CD4-positive, alpha-beta T cell (primary cell): Measurements from ENCODE around the gene IGDCC3. TPM values are rescaled to one million over a fixed set of nuclear protein-coding genes. Genes with fewer than 3 reads are reported as not detected.

Experiments
- ATAC-seq: fragments of 200-7000 bp; cut with Tn5 transposase; one replicate; pipeline ENCODE4 v1.10.0; 2022; ENCODE audit warnings: mild to moderate bottlenecking; ENCODE audit not compliant: poor library complexity
- CTCF ChIA-PET: fragments of 350-600 bp; sonication (Branson Sonifier 250); formaldehyde crosslinking; loops from one replicate; lab custom pipeline; 2021; ENCODE audit warnings: antibody characterized with exemption, inconsistent platforms; lab: Charles Lee
- POLR2A ChIA-PET: fragments of 350-600 bp; sonication (Branson Sonifier 250); formaldehyde crosslinking; loops from one replicate; lab custom pipeline; 2021; ENCODE audit warnings: antibody characterized with exemption, inconsistent platforms; lab: Charles Lee
- DNase-seq, 14 experiments: peaks; one replicate each; pipeline ENCODE4 v3.0.0-alpha.2; 2013 to 2020; ENCODE audit warnings: mixed read lengths in 2 of 14
- H3K27ac ChIP-seq, 2 donors: one replicate each; pipeline versions ENCODE4 v1.5.1 to v1.7.0; 2013; ENCODE audit warnings: low read length in 2 of 2, low read depth in 1 of 2, mild to moderate bottlenecking in 1 of 2
- H3K27me3 ChIP-seq, 2 experiments: 1 replicate in 1 of 2; 2 replicates in 1 of 2; pipeline versions ENCODE4 v1.6.1 to v1.7.0; 2013; ENCODE audit warnings: low read length in 2 of 2, control low read depth in 1 of 2, mild to moderate bottlenecking in 1 of 2, moderate library complexity in 1 of 2; ENCODE audit not compliant: insufficient read depth in 2 of 2, control insufficient read depth in 1 of 2
- H3K36me3 ChIP-seq: one replicate; pipeline ENCODE4 v1.6.1; 2013; ENCODE audit warnings: low read length, control low read depth; ENCODE audit not compliant: insufficient read depth
- H3K4me1 ChIP-seq: one replicate; pipeline ENCODE4 v1.6.1; 2013; ENCODE audit warnings: low read length, control low read depth; ENCODE audit not compliant: insufficient read depth
- H3K4me3 ChIP-seq: one replicate; pipeline ENCODE4 v1.5.1; 2013; ENCODE audit warnings: mild to moderate bottlenecking, low read length, moderate library complexity
- H3K9me3 ChIP-seq, 2 experiments: 1 replicate in 1 of 2; 2 replicates in 1 of 2; pipeline versions ENCODE4 v1.6.1 to v1.7.0; 2013; ENCODE audit warnings: low read length in 2 of 2, mild to moderate bottlenecking in 2 of 2, control low read depth in 1 of 2, moderate library complexity in 1 of 2; ENCODE audit not compliant: control insufficient read depth in 1 of 2, insufficient read depth in 1 of 2
- H3K27ac Mint-ChIP-seq: one replicate; pipeline ENCODE4 v1.8.0; 2020; ENCODE audit warnings: mixed read lengths
- H3K27me3 Mint-ChIP-seq: one replicate; pipeline ENCODE4 v1.8.0; 2021; ENCODE audit warnings: mixed read lengths
- H3K36me3 Mint-ChIP-seq: one replicate; pipeline ENCODE4 v1.8.0; 2021; ENCODE audit warnings: low read depth, mixed read lengths
- H3K4me1 Mint-ChIP-seq: one replicate; pipeline ENCODE4 v1.8.0; 2021; ENCODE audit warnings: low read depth, mixed read lengths
- H3K4me3 Mint-ChIP-seq: one replicate; pipeline ENCODE4 v1.8.0; 2020; ENCODE audit warnings: mild to moderate bottlenecking, mixed read lengths
- H3K9me3 Mint-ChIP-seq: one replicate; pipeline ENCODE4 v1.8.0; 2020; ENCODE audit warnings: mixed read lengths
- intact Hi-C, 2 experiments: fragments of 100-400 bp; cut with DNase I in 1 of 2; cut with micrococcal nuclease in 1 of 2; formaldehyde crosslinking; loops; one replicate each; pipeline versions ENCODE4 v1.15.1 to v1.9.0; 2023 to 2025; cut with DNase I, micrococcal nuclease
- total RNA-seq, 174 experiments: library from RNA in 2 of 174; stranded (reverse) in 2 of 174; gene quantifications; one replicate each; pipeline ENCODE4 v1.2.3 and lab custom pipeline; 2021 to 2026
- TF ChIP-seq, protein P1 (sequence below): fragments of 200-600 bp; IDR thresholded peaks from one replicate; pipeline ENCODE4 v1.8.0; 2022; ENCODE audit warnings: antibody characterized with exemption, mild to moderate bottlenecking

Gene IGDCC3
- total RNA-seq, 2 experiments from 2014 or later: not detected

DNA sequence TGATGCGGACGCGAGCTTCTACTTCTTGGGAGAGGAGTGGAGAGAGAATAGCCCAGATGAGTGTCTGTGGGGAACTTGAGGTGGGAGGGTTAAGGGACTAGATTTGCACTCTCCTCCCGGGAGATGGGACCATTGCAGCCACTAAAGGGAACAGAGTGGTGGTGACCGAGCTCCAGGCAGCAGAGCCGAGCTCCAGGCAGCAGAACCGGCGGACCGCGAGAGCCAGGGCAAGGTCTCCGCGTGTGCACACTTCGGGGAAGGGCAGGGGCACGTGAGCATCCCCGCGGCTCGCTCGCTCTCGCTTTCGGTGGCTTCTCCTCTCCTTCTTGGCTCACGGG lies 1.1 kb downstream of the IGDCC3 start:
- H3K27ac ChIP-seq: no peak overlapping the region
- H3K36me3 ChIP-seq: no peaks in the 10 kb centered on the region
- H3K27me3 Mint-ChIP-seq: peaks cover 73% of the 10 kb centered on the region
- CTCF ChIA-PET: interaction anchor here (1.1 kb wide), 1 partner anchor 9 kb away, joined by 4 read pairs; no protein-coding TSS in a partner anchor
- DNase-seq (peak in 1 of 14 experiments; percentile 13), ATAC-seq (no peak)
- POLR2A ChIA-PET: interaction anchor here (1.2 kb wide), 1 partner anchor 72 kb away, joined by 5 read pairs; the partner anchor contains the start of gene RNU5B-1
- TF ChIP-seq, protein P1, sequence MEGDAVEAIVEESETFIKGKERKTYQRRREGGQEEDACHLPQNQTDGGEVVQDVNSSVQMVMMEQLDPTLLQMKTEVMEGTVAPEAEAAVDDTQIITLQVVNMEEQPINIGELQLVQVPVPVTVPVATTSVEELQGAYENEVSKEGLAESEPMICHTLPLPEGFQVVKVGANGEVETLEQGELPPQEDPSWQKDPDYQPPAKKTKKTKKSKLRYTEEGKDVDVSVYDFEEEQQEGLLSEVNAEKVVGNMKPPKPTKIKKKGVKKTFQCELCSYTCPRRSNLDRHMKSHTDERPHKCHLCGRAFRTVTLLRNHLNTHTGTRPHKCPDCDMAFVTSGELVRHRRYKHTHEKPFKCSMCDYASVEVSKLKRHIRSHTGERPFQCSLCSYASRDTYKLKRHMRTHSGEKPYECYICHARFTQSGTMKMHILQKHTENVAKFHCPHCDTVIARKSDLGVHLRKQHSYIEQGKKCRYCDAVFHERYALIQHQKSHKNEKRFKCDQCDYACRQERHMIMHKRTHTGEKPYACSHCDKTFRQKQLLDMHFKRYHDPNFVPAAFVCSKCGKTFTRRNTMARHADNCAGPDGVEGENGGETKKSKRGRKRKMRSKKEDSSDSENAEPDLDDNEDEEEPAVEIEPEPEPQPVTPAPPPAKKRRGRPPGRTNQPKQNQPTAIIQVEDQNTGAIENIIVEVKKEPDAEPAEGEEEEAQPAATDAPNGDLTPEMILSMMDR: no peak
- H3K36me3 Mint-ChIP-seq: no peaks in the 10 kb centered on the region
- H3K4me1 ChIP-seq: peaks cover 13% of the 10 kb centered on the region
- H3K27me3 ChIP-seq: peaks cover 38 to 63% of the 10 kb centered on the region in 2 experiments
- peaks cover 0 to 6% of the 10 kb centered on the region in 2 experiments for H3K9me3 ChIP-seq
- H3K4me1 Mint-ChIP-seq: peaks cover 22% of the 10 kb centered on the region
- peak overlapping the region; percentile 37 for H3K4me3 ChIP-seq
- intact Hi-C loops: no loop called here
- H3K9me3 Mint-ChIP-seq: no peaks in the 10 kb centered on the region
- H3K27ac Mint-ChIP-seq: no peak overlapping the region
- peak overlapping the region; percentile 82 for H3K4me3 Mint-ChIP-seq

DNA sequence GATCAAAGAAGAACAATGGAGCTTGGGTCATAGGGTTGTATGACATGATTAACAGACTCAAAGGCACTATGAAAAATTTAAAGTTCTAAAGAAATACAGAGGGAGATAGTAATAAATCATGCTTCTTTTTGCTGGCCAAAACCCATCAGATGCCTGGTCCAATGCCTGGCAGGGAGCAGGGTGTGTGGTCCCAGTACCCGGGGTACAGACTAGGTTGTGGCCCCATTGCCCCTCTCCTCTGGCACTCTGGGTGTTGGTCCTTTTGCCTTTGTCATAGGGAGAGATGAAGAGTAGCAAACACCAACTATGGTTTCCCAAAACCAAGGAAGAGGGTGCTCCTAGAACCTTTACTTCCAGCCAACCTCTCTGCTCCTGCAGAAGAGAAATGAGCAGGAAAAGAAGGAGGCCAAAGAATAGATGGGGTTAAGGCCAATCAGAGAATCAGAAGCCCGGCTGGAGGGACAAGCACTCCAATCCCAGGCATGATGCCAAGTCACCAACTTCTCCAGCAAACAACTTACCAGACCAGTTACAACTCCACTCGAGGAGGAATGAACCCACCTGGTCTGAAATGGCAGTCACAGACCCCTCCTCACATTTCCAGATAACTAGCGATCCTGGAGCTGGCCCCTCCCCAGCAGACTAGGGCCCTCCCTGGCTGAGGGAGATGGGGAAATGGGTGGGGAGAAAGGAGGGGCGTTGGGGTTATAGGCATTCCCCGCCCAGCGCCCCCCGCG lies 1.8 kb downstream of the IGDCC3 start:
- Histone ChIP-seq H3K36me3 (no peaks in the 10 kb centered on the region), H3K27ac (no peak overlapping the region), H3K27me3 (peaks cover 38 to 64% of the 10 kb centered on the region in 2 experiments), H3K9me3 (peaks cover 0 to 6% of the 10 kb centered on the region in 2 experiments), H3K4me1 (peaks cover 13% of the 10 kb centered on the region), H3K4me3 (no peak overlapping the region)
- Mint-ChIP-seq H3K27me3 (peaks cover 80% of the 10 kb centered on the region), H3K27ac (no peak overlapping the region), H3K4me3 (peak overlapping the region; percentile 39), H3K9me3 (no peaks in the 10 kb centered on the region), H3K36me3 (no peaks in the 10 kb centered on the region), H3K4me1 (peaks cover 22% of the 10 kb centered on the region)
- peak in 1 of 14 experiments; percentile 8 for DNase-seq
- no peak for ATAC-seq
- POLR2A ChIA-PET: interaction anchor here (1.2 kb wide), 1 partner anchor 71 kb away, joined by 5 read pairs; the partner anchor contains the start of gene RNU5B-1
- intact Hi-C loops: no loop called here
- CTCF ChIA-PET: interaction anchor here (1.1 kb wide), 1 partner anchor 9 kb away, joined by 4 read pairs; no protein-coding TSS in a partner anchor
- TF ChIP-seq, protein P1: no peak

DNA sequence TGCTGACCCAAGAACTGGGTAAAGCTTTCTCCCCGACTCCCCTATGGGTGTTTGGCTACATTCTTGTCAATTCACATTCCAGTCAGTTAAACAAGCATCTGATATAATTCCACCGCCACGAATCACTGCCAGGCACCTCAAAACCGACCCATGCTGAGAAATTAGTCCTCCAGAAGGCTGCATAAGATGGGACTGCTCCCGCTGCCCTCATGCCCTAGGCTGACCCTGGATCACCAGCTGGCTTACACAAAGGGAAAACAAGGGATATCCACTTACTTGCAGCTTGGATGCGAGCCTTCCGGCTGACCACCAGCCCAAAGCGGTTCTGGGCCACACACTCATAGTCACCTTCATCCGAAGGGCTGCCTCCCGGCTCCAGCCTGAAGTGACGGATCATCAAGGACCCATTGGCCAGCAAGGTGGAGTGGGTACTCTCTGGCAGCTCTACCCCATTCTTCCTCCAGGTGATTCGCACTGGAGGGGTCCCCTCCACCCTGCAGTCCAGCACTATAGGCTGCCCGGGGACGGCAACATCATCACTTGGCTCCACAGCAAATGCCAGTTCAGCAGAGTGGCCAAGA lies 2.9 kb downstream of the IGDCC3 start:
- peaks cover 38 to 64% of the 10 kb centered on the region in 2 experiments for H3K27me3 ChIP-seq
- no peak for ATAC-seq

More for the DNA sequence above, 2.9 kb downstream of the IGDCC3 start:
- Mint-ChIP-seq H3K9me3 (no peaks in the 10 kb centered on the region), H3K4me1 (peaks cover 22% of the 10 kb centered on the region), H3K27ac (no peak overlapping the region), H3K27me3 (peaks cover 75% of the 10 kb centered on the region), H3K4me3 (no peak overlapping the region), H3K36me3 (no peaks in the 10 kb centered on the region)
- POLR2A ChIA-PET: no interaction called here
- Histone ChIP-seq H3K27ac (no peak overlapping the region), H3K9me3 (peaks cover 0 to 6% of the 10 kb centered on the region in 2 experiments), H3K4me3 (no peak overlapping the region), H3K36me3 (no peaks in the 10 kb centered on the region), H3K4me1 (peaks cover 13% of the 10 kb centered on the region)
- TF ChIP-seq, protein P1: no peak
- intact Hi-C loops: loop anchor here in 1 of 2 experiments (5.0 kb wide), 1 partner anchor 43 kb away; no protein-coding TSS in a partner anchor
- DNase-seq: peak in 1 of 14 experiments; percentile 19
- CTCF ChIA-PET: no interaction called here
